Liver (tissue), 3 donors: Measurements from ENCODE around the gene ZC3H7B.

Experiments used
- CTCF ChIP-seq: fragments of 150-350 bp; IDR thresholded peaks from 2 replicates; pipeline ENCODE4 v1.5.1; 2017; ENCODE audit warnings: improper control_type of control experiment, low read depth, low read length; ENCODE audit not compliant: missing input control
- EGR1 ChIP-seq, 2 donors: IDR thresholded peaks; 2 replicates each; pipeline ENCODE4 v1.6.1; 2016 to 2018; ENCODE audit warnings: antibody characterized with exemption in 2 of 2, low read depth in 2 of 2
- FOXA1 ChIP-seq: IDR thresholded peaks from 2 replicates; pipeline ENCODE4 v1.6.1; 2016; ENCODE audit warnings: antibody characterized with exemption
- GABPA ChIP-seq, 2 donors: IDR thresholded peaks in 1 of 2; conservative IDR thresholded peaks in 1 of 2; 2 replicates each; pipeline ENCODE4 v1.6.1; 2016; ENCODE audit warnings: antibody characterized with exemption in 2 of 2, mild to moderate bottlenecking in 1 of 2, moderate library complexity in 1 of 2
- JUND ChIP-seq, 2 donors: IDR thresholded peaks; 2 replicates each; pipeline ENCODE4 v1.6.1; 2016; ENCODE audit warnings: antibody characterized with exemption in 2 of 2
- MAX ChIP-seq: IDR thresholded peaks from 2 replicates; pipeline ENCODE4 v1.6.1; 2016; ENCODE audit warnings: antibody characterized with exemption
- RAD21 ChIP-seq, 2 donors: IDR thresholded peaks; 2 replicates each; pipeline ENCODE4 v1.6.1; 2016; ENCODE audit warnings: antibody characterized with exemption in 2 of 2, mild to moderate bottlenecking in 2 of 2
- RXRA ChIP-seq, 2 donors: IDR thresholded peaks; 2 replicates each; pipeline ENCODE4 v1.6.1; 2017 to 2018; ENCODE audit warnings: antibody characterized with exemption in 2 of 2, mild to moderate bottlenecking in 1 of 2
- SP1 ChIP-seq: IDR thresholded peaks from 2 replicates; pipeline ENCODE4 v1.6.1; 2018; ENCODE audit warnings: antibody characterized with exemption, mild to moderate bottlenecking
- TAF1 ChIP-seq: conservative IDR thresholded peaks from 2 replicates; pipeline ENCODE4 v1.6.1; 2016; ENCODE audit warnings: antibody characterized with exemption, mild to moderate bottlenecking
- YY1 ChIP-seq: IDR thresholded peaks from 2 replicates; pipeline ENCODE4 v1.6.1; 2016; ENCODE audit warnings: antibody characterized with exemption, mild to moderate bottlenecking
- TF ChIP-seq, protein P1 (sequence below): IDR thresholded peaks from 2 replicates; pipeline ENCODE4 v1.6.1; 2016; ENCODE audit warnings: antibody characterized with exemption
- TF ChIP-seq, protein P2 (sequence below): IDR thresholded peaks from 2 replicates; pipeline ENCODE4 v1.6.1; 2016; ENCODE audit warnings: antibody characterized with exemption, mild to moderate bottlenecking
- TF ChIP-seq, protein P3 (sequence below): IDR thresholded peaks from 2 replicates; pipeline ENCODE4 v1.6.1; 2016; ENCODE audit warnings: antibody characterized with exemption
- donor health status: healthy.
- donor health status: healthy.

DNA sequence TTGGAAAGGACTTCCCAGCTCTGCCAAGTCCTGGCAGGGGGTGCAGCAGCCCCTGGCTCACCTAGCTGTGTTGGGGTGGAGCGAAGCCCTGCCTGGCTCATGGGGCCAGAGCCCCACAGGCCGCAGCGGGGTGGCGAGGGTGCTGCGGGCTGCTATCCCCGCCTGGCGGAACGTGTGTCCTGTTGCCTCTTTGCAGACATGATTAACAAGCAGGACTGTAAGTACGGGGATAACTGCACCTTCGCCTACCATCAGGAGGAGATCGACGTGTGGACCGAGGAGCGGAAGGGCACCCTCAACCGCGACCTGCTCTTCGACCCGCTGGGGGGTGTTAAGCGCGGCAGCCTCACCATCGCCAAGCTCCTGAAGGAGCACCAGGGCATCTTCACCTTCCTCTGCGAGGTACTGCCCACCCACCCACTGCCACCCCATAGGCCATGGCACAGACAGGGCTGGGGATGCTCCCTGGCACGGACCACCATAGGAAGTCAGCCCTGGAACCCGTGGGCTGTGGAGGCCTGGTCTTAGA, 44.5 kb downstream of the ZC3H7B start:
- TF ChIP-seq CTCF (no peak), TAF1 (no peak), GABPA (IDR thresholded peaks at IDR 0.05 in 1 of 2, conservative IDR thresholded peaks at IDR 0.05 in 1 of 2) (no peak), RAD21 (IDR thresholded peaks at IDR 0.05) (no peak), EGR1 (IDR thresholded peaks at IDR 0.05; ENCODE audit: low read depth in 2 of 2) (no peak), RXRA (IDR thresholded peaks at IDR 0.05) (no peak), SP1 (no peak), FOXA1 (no peak), YY1 (no peak), MAX (no peak), JUND (IDR thresholded peaks at IDR 0.05) (no peak)
- TF ChIP-seq, protein P1, sequence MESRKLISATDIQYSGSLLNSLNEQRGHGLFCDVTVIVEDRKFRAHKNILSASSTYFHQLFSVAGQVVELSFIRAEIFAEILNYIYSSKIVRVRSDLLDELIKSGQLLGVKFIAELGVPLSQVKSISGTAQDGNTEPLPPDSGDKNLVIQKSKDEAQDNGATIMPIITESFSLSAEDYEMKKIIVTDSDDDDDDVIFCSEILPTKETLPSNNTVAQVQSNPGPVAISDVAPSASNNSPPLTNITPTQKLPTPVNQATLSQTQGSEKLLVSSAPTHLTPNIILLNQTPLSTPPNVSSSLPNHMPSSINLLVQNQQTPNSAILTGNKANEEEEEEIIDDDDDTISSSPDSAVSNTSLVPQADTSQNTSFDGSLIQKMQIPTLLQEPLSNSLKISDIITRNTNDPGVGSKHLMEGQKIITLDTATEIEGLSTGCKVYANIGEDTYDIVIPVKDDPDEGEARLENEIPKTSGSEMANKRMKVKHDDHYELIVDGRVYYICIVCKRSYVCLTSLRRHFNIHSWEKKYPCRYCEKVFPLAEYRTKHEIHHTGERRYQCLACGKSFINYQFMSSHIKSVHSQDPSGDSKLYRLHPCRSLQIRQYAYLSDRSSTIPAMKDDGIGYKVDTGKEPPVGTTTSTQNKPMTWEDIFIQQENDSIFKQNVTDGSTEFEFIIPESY, result no peak
- TF ChIP-seq, protein P2, sequence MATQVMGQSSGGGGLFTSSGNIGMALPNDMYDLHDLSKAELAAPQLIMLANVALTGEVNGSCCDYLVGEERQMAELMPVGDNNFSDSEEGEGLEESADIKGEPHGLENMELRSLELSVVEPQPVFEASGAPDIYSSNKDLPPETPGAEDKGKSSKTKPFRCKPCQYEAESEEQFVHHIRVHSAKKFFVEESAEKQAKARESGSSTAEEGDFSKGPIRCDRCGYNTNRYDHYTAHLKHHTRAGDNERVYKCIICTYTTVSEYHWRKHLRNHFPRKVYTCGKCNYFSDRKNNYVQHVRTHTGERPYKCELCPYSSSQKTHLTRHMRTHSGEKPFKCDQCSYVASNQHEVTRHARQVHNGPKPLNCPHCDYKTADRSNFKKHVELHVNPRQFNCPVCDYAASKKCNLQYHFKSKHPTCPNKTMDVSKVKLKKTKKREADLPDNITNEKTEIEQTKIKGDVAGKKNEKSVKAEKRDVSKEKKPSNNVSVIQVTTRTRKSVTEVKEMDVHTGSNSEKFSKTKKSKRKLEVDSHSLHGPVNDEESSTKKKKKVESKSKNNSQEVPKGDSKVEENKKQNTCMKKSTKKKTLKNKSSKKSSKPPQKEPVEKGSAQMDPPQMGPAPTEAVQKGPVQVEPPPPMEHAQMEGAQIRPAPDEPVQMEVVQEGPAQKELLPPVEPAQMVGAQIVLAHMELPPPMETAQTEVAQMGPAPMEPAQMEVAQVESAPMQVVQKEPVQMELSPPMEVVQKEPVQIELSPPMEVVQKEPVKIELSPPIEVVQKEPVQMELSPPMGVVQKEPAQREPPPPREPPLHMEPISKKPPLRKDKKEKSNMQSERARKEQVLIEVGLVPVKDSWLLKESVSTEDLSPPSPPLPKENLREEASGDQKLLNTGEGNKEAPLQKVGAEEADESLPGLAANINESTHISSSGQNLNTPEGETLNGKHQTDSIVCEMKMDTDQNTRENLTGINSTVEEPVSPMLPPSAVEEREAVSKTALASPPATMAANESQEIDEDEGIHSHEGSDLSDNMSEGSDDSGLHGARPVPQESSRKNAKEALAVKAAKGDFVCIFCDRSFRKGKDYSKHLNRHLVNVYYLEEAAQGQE, result no peak
- TF ChIP-seq, protein P3, sequence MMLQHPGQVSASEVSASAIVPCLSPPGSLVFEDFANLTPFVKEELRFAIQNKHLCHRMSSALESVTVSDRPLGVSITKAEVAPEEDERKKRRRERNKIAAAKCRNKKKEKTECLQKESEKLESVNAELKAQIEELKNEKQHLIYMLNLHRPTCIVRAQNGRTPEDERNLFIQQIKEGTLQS, result no peak
